HFF-Myc (cell line): ENCODE measurements around the gene C16orf92.

ENCODE experiments used
- DNase-seq: peaks from one replicate; pipeline ENCODE4 v3.0.0-alpha.2; 2011; ENCODE audit warnings: low read depth; ENCODE audit errors: extremely low read depth
- H3K4me3 ChIP-seq: replicated peaks from 2 replicates; pipeline ENCODE4 v1.5.1; 2011; ENCODE audit warnings: low read depth, mild to moderate bottlenecking, control low read depth, low read length
- CTCF ChIP-seq: IDR thresholded peaks from 2 replicates; pipeline ENCODE4 v1.5.1; 2012; ENCODE audit warnings: mild to moderate bottlenecking, low read depth, low read length, control low read depth; ENCODE audit errors: missing control alignments

The C16orf92 gene

GRCh38 chr16:30041841-30042240 is 18.8 kb downstream of the C16orf92 start:
- no peak for DNase-seq
- peak; percentile 34 for TF ChIP-seq CTCF
- no peak overlapping the region for H3K4me3 ChIP-seq

GRCh38 chr16:30046178-30046577 is 23.2 kb downstream of the C16orf92 start:
- no peak for DNase-seq
- no peak for TF ChIP-seq CTCF
- no peak overlapping the region for H3K4me3 ChIP-seq

GRCh38 chr16:30046588-30046987 is 23.6 kb downstream of the C16orf92 start:
- DNase-seq, result no peak
- TF ChIP-seq CTCF, result no peak
- H3K4me3 ChIP-seq, result no peak overlapping the region

- H3K4me3 ChIP-seq, result no peak overlapping the region
- TF ChIP-seq CTCF, result no peak
- DNase-seq, result no peak
Measured at GRCh38 chr16:30049871-30050270, 26.9 kb downstream of the C16orf92 start.

GRCh38 chr16:30051518-30051917 is 28.5 kb downstream of the C16orf92 start:
- no peak overlapping the region for H3K4me3 ChIP-seq

GRCh38 chr16:30052671-30053372 is 29.8 kb downstream of the C16orf92 start:
- H3K4me3 ChIP-seq, result peak overlapping the region; percentile 92
- TF ChIP-seq CTCF, result no peak
- DNase-seq, result peak; percentile 75

More at GRCh38 chr16:30051518-30051917, 28.5 kb downstream of the C16orf92 start:
- no peak for DNase-seq
- TF ChIP-seq CTCF, result no peak
